Smooth muscle cell (in vitro differentiated cells): Measurements from ENCODE around the gene BTBD16. TPM values are rescaled to one million over a fixed set of nuclear protein-coding genes. Genes with fewer than 3 reads are reported as not detected.
A peak's percentile ranks its signal among the peaks of the same experiment; 100 is the strongest.

Experiments used
- DNase-seq: peaks from one replicate; lab custom pipeline; 2025; ENCODE audit not compliant: unreplicated experiment; lab: John Stamatoyannopoulos, UW
- H2AFZ ChIP-seq: fragments of 200-600 bp; sonication (generic); 2 replicates; pipeline ENCODE4 v1.6.0; 2016; ENCODE audit warnings: antibody characterized with exemption, low read depth, mild to moderate bottlenecking
- H3F3A ChIP-seq: fragments of 200-600 bp; sonication (generic); 2 replicates; pipeline ENCODE4 v1.6.0; 2017; ENCODE audit warnings: antibody characterized with exemption, low read depth
- H3K27ac ChIP-seq: fragments of 200-600 bp; sonication (generic); 2 replicates; pipeline ENCODE4 v1.5.1; 2016; ENCODE audit warnings: low read depth, mild to moderate bottlenecking
- H3K27me3 ChIP-seq: fragments of 200-600 bp; sonication (generic); 2 replicates; pipeline ENCODE4 v1.6.1; 2016; ENCODE audit warnings: low read depth, mild to moderate bottlenecking
- H3K36me3 ChIP-seq: fragments of 200-600 bp; sonication (generic); 2 replicates; pipeline ENCODE4 v1.5.1; 2016; ENCODE audit warnings: low read depth
- H3K4me1 ChIP-seq: fragments of 200-600 bp; sonication (generic); 2 replicates; pipeline ENCODE4 v1.5.1; 2016; ENCODE audit warnings: low read depth
- H3K4me2 ChIP-seq: fragments of 200-600 bp; sonication (generic); 2 replicates; pipeline ENCODE4 v1.6.0; 2016; ENCODE audit warnings: mild to moderate bottlenecking
- H3K4me3 ChIP-seq: fragments of 200-600 bp; sonication (generic); 2 replicates; pipeline ENCODE4 v1.5.1; 2016; ENCODE audit warnings: mild to moderate bottlenecking
- H3K79me2 ChIP-seq: fragments of 200-600 bp; sonication (generic); 2 replicates; pipeline ENCODE4 v1.6.0; 2016; ENCODE audit warnings: low read depth, mild to moderate bottlenecking
- H3K9ac ChIP-seq: fragments of 200-600 bp; sonication (generic); 2 replicates; pipeline ENCODE4 v1.6.0; 2016; ENCODE audit warnings: low read depth
- H3K9me3 ChIP-seq: fragments of 200-600 bp; sonication (generic); replicated peaks from 2 replicates; pipeline ENCODE4 v1.5.1; 2016; ENCODE audit warnings: low read depth
- H4K20me1 ChIP-seq: fragments of 200-600 bp; sonication (generic); 2 replicates; pipeline ENCODE4 v1.6.0; 2016; ENCODE audit warnings: low read depth
- WGBS: methylation state at CpG from one replicate; pipeline ENCODE4 v1.1.7; 2016; ENCODE audit warnings: low lambda C conversion rate; 5-methylcytosine and 5-hydroxymethylcytosine counted together
- polyA plus RNA-seq: library from polyadenylated mRNA; unstranded; fragments of >200 nt; fragmentation: Nextera tagmentation; extraction: Ambion mirVana; gene quantifications from 2 replicates; pipeline ENCODE4 v1.2.1, GENCODE V29; 2016
- total RNA-seq: library from RNA; depleted of rRNA; stranded (reverse); fragments of >200 nt; gene quantifications from 2 replicates; pipeline ENCODE4 v1.2.3, GENCODE V29; 2014
- TF ChIP-seq, protein P1 (sequence below): fragments of 200-600 bp; sonication (generic); IDR thresholded peaks from 2 replicates; pipeline ENCODE4 v1.5.1; 2017; ENCODE audit warnings: borderline replicate concordance, mild to moderate bottlenecking, antibody characterized with exemption; ENCODE audit not compliant: insufficient read depth, poor library complexity, severe bottlenecking

Gene BTBD16
- total and polyA plus RNA-seq, 2 experiments from 2014 or later = not detected

DNA sequence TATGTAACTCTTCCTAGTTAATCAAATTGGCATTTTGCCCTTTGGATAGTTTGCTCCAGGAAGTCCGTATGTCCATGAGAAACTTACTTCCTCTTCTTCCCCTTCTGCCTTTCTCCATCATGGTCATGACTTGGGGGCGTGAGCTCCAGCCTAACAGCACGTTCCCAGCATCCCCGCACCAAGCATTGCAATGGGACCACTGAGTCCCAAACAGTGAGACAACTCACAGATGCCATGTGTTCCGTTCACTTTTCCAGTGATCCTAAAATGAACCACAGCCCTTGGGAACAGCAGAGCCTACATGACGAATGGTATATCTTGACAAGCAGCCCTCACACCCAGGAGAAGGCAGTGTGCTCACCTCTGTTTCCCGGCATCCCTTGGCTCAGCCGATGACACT, 10.7 kb downstream of the BTBD16 start:
- H3K36me3 ChIP-seq = no peaks in the 10 kb centered on the region
- no peak for DNase-seq
- no peaks in the 10 kb centered on the region for H3K9me3 ChIP-seq
- H3K4me1 ChIP-seq = peaks cover 2% of the 10 kb centered on the region
- no peak overlapping the region for H3K9ac ChIP-seq
- H3F3A ChIP-seq = no peaks in the 10 kb centered on the region
- H3K79me2 ChIP-seq = no peaks in the 10 kb centered on the region
- no peaks in the 10 kb centered on the region for H3K27me3 ChIP-seq
- H3K4me3 ChIP-seq = no peak overlapping the region
- 93% methylated on average over 8 of the region's 8 CpGs for WGBS
- H4K20me1 ChIP-seq = no peaks in the 10 kb centered on the region
- TF ChIP-seq, protein P1, sequence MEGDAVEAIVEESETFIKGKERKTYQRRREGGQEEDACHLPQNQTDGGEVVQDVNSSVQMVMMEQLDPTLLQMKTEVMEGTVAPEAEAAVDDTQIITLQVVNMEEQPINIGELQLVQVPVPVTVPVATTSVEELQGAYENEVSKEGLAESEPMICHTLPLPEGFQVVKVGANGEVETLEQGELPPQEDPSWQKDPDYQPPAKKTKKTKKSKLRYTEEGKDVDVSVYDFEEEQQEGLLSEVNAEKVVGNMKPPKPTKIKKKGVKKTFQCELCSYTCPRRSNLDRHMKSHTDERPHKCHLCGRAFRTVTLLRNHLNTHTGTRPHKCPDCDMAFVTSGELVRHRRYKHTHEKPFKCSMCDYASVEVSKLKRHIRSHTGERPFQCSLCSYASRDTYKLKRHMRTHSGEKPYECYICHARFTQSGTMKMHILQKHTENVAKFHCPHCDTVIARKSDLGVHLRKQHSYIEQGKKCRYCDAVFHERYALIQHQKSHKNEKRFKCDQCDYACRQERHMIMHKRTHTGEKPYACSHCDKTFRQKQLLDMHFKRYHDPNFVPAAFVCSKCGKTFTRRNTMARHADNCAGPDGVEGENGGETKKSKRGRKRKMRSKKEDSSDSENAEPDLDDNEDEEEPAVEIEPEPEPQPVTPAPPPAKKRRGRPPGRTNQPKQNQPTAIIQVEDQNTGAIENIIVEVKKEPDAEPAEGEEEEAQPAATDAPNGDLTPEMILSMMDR = no peak
- peak overlapping the region; percentile 17 for H3K27ac ChIP-seq
- peak overlapping the region; percentile 8 for H3K4me2 ChIP-seq
- H2AFZ ChIP-seq = no peak overlapping the region

DNA sequence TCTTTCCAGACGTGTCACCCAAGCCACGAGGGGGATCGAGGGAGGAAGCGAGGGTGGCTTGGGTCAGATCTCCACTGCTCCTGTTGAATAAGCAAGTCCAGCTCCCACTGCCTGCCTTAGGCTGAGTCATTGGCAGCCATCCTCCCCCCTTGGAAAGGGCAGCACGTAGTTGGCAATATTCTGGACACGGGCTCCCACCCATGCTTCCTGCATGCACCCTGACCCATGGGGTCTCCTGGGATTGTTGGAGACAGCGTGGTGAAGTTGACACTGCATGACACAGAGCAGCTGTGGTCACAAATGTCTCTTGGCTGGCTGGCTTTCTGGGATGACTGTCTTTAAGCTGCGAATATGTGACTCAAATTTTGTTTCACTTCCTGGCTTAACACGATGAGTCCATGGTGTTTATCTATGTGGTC, 11.2 kb downstream of the BTBD16 start:
- Histone ChIP-seq H3K4me3 (no peak overlapping the region), H3K4me2 (peak overlapping the region; percentile 26), H3K27me3 (no peaks in the 10 kb centered on the region), H3K79me2 (no peaks in the 10 kb centered on the region), H3K36me3 (no peaks in the 10 kb centered on the region), H3K27ac (peak overlapping the region; percentile 17), H3F3A (no peaks in the 10 kb centered on the region), H4K20me1 (no peaks in the 10 kb centered on the region), H3K4me1 (peaks cover 7% of the 10 kb centered on the region), H2AFZ (no peak overlapping the region), H3K9ac (no peak overlapping the region), H3K9me3 (no peaks in the 10 kb centered on the region)
- no peak for DNase-seq
- TF ChIP-seq, protein P1 = no peak
- 54% methylated on average over 9 of the region's 9 CpGs for WGBS

DNA sequence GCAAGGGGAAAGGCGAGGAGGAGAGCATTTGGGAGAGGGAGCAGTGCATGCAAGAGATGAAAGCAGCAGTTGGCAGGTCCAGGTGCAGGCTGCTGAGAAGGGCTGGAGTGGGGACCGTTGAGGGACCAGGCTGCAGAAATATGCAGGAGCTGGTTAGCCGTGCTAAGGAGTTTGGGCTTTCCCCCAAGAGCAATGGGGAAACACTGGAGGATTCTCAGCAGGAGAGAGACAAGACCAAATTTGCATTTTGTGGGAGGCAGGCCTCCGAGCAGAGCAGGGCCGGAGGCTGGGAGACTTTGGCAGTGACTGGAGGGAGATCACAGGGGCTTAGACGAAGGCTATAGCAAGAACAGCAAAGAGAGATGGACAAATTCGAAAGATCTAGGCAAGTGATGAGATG, 11.8 kb downstream of the BTBD16 start:
- 71% methylated on average over 7 of the region's 7 CpGs for WGBS
- no peak for DNase-seq
- peaks cover 8% of the 10 kb centered on the region for H3K4me1 ChIP-seq
- no peaks in the 10 kb centered on the region for H3K9me3 ChIP-seq
- no peak overlapping the region for H3K27ac ChIP-seq
- TF ChIP-seq, protein P1 = no peak
- no peaks in the 10 kb centered on the region for H3F3A ChIP-seq
- H3K9ac ChIP-seq = no peak overlapping the region
- no peaks in the 10 kb centered on the region for H3K27me3 ChIP-seq
- no peaks in the 10 kb centered on the region for H3K79me2 ChIP-seq
- no peaks in the 10 kb centered on the region for H4K20me1 ChIP-seq
- H3K4me3 ChIP-seq = no peak overlapping the region
- no peak overlapping the region for H2AFZ ChIP-seq
- no peaks in the 10 kb centered on the region for H3K36me3 ChIP-seq
- peak overlapping the region; percentile 26 for H3K4me2 ChIP-seq
